HG03280 (cell line): ENCODE measurements around the gene PRR32.
"Not testable (repeated sequence)": the region's sequence is repeated elsewhere in the genome, so short reads cannot be mapped to it uniquely, and the experiment has no call there.

ENCODE experiments used
- ATAC-seq: cut with Tn5 transposase; IDR thresholded peaks from one replicate; pipeline ENCODE4 v1.9.1; 2021; ENCODE audit warnings: mild to moderate bottlenecking, moderate library complexity; ENCODE audit not compliant: unreplicated experiment

PRR32 gene

GRCh38 chrX:126819429-126819828, at the start of gene PRR32:
PRR32 (plus strand) TSS chrX:126819729; CDS start chrX:126819844, 115 bp downstream.
- no peak for ATAC-seq

GRCh38 chrX:126770179-126770578, 49.4 kb upstream of the PRR32 start:
- no peak for ATAC-seq

- ATAC-seq, result no peak
Measured at GRCh38 chrX:126785539-126785938, 34.0 kb upstream of the PRR32 start.

GRCh38 chrX:126799059-126799458, 20.5 kb upstream of the PRR32 start:
- no peak for ATAC-seq

- not testable (repeated sequence) for ATAC-seq
Measured at GRCh38 chrX:126806784-126807183, 12.7 kb upstream of the PRR32 start.

- ATAC-seq, result no peak
Measured at GRCh38 chrX:126815806-126816205, 3.7 kb upstream of the PRR32 start.

GRCh38 chrX:126820700-126821420, 1.3 kb downstream of the PRR32 start:
- ATAC-seq, result no peak

GRCh38 chrX:126824338-126825007, 4.9 kb downstream of the PRR32 start:
- no peak for ATAC-seq

- no peak for ATAC-seq
Measured at GRCh38 chrX:126825566-126826193, 6.2 kb downstream of the PRR32 start.

GRCh38 chrX:126836186-126836585, 16.7 kb downstream of the PRR32 start:
- no peak for ATAC-seq

GRCh38 chrX:126847143-126847542, 27.6 kb downstream of the PRR32 start:
- ATAC-seq, result no peak

GRCh38 chrX:126855839-126856524, 36.5 kb downstream of the PRR32 start:
- no peak for ATAC-seq
